Measurements from ENCODE around the gene MYO18B.

The MYO18B gene

DNA sequence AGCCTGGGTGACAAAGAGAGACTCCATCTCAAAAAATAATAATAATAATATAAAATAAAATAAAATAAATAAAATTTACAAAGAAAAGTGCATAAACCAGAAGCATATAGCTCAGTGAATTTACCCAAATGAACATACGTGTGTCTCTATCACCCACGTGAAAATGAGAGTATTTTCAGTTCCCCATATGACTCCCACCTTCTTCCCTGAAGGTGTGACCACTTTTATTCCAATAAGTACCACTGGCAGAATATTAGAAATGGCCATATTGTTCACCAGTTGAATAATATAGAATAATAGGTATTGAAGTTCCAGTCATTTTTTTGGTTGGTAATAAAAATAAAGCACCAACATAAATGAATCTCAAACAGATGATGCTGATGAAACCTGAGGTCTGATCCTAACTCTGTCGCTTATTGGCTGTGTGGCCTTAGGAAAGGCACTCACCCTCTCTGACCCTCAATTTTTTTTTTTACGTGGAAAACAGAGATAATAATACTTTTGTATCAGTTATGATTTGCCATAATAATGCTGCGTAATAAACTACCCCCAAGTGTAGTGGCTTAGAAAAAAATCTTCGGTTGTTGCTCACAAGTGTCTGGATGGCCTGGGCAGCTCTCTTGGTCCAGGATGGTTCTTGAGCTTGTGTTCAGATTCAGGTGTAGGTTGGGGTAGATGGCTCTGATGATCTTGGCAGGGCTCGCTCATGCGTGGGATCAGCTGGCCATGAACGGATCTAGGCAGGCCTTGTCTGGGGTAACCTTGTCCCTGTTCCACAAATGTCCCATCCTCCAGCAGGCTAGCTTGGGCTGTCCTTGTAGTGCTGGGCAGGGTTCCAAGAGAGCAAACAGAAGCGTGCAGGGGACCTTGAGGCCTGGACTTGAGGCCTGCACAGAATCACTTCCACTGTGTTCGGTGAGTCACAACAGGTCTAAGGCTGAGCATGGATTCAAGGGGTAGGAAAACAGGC, 88.1 kb downstream of the MYO18B start:
- DNase-seq: no peak

DNA sequence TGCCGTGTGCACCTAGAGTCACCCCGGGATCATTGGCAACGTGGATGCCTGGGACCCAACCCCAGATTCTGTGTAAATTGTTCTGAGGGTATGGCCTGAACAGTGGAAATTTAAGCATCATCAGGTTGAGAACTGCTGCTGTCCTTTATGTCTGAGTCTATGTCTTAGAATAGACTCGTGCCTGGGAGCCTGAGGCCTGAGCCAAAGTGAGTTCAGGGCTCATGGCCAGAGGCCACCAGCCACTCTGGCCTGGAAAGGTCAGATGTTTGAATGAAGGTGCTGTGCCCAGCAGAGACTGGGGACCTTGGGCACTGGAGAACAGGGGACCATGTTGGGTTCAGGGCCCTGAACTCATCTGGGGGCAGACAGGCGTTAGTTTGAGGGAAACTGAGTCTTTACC, 91.1 kb downstream of the MYO18B start:
- no peak for DNase-seq

DNA sequence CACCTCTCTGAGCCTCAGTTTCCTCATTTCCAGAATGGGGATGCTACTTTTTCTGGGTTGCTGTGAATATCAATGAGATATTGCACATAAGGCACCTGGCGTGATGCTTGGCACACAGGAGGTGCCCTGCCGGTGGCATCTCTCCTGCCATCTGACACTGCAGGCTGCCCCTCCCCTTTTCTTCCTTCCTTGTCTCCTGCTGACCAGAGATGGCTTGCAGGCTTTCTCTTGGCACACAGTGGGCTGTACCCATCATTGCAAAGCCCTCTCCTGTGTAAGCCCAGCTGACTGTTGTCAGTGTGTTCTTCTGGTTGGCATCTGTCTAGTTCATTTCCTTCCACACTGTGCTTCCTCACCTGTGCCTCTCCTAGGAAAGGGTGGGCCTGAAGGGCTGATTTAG, 91.7 kb downstream of the MYO18B start:
- DNase-seq: no peak

DNA sequence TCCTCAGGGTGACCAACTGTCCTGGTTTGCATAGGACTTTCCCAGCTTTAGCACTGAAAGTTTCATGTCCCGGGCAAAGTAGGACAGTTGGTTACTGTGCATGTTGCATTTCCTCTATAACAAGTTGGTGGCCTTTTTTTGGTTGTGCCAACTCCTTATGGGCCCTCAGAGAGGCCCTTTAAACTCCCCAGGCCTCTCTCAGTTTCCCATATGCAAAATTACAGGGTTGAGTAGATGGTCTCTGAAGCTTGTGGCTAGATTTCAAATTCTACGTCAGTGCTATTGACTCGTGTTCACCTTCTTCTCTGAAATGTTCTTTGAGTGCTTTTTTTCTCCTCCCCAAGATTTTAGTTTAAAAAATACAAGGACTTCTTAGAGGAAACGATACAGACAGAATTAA, 92.5 kb downstream of the MYO18B start:
- no peak for DNase-seq

DNA sequence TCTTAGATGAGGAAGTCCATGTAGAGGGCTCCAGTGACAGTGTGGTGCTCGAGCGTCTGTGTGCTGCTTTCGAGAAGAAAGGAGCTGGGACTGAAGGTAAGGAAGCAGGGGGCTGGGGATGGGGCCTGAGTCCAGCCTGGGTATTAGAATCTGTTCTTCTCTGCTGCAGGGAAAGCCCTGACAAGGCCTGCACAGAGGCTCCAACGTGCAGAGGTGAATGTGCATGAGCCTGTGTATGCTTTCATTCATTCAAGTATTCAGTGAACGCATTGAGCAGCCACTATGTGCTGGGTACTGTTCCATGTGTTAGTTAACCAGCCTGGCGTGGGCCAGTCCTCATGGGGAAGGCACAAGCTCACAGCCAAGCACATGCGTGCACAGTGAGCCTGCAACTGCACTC, 93.4 kb downstream of the MYO18B start:
- no peak for DNase-seq

DNA sequence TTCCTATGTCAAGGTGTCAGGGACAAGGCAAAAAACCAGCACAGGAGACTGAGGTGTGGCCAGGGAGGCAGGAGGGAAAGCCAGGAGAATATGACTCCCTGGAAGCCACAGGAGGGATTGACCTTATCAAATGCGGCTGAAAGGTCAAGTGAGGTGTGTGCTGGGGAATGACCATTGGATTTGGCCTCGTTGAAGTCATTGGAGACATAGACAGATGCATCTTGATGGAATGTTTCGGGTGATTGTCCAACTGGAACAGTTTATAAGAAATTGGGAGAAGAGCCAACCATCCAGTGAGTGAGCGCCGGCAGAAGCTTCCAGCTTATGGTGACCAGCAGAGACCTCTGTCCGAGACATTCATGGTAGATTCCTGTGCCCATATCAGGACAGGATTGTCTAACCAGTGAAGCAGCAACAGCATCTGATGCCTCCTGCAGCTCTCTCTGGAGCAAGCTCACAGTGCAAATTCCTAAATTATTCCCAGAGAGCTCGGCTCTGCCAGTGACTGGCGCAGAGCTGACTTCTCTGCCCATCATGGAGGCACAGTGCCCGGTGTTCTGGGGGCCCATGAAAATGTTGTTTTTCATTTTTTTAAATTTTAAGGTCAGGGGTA, 95.4 kb downstream of the MYO18B start:
- DNase-seq: no peak

DNA sequence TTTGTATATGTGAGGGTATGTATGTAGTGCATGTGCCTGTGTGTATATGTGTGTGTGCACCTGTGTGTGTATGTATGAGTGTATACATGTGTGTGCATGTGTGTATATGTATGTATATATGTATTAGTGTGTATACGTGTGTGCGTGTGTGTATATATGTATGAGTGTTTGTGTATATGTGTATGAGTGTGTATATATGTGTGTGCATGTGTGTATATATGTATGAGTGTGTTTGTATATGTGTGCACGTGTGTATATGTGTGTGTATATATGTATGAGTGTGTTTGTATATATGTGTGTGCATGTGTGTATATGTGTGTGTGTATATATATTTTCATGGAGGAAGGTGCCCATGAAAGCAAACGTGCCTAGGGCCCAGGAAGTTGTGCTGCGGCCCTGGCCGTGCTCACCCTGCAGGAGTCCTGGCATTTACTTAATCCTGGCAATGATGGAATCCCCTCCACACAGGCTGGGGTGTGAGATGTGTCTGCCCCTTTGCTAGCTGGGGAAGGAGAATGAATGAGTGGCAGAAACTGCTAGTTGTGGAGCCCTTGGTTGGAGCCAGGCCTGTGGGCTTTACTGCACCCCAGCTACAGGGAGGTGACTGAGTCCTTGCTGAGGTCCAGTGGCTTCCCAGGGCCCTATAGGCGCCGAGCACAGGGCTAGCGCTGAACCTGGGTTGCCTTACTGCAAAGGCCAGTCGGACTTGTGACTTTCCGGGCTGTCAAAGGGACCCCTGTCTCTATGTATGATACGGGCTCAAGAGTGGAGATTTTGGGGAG, 97.2 kb downstream of the MYO18B start:
- DNase-seq: no peak

DNA sequence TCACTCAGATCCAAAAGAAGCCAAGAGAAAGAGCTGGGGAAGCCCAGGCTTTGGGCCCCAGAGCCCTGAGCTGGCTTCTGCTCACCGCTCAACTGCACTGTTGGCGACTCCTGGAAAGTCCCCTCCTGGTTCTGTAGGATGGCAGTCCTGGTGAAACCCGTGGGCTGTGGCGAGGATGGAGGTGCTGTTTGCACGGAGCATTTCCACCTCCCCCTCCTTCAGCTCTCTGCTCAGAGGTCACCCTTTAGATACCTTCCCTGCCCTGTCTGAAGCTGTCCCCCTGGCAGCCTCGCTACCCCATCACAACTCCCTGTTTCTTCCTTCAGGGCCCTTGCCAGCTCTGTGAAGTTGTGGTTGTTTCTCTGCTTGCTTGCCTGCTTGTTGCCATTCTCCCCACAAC, 97.8 kb downstream of the MYO18B start:
- DNase-seq: no peak

DNA sequence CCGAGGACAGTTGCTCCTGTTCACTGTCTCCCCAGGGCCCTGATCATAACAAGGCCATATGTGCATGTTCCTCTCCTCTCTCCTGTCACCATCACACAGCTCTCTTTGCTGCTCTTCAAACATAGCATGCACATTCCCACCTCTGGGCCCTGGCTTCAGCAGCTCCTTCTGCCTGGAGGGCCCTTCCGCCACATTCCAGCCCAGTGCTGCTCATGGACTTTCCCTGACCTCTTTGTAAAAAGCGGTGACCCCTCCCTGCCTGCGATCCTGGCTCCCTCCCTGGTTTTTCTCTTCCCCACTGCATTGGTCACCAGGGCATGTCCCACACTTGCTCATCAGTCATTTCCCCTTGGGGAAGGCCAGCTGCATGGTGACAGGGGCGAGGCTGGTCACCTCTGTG, 98.2 kb downstream of the MYO18B start:
- no peak for DNase-seq

DNA sequence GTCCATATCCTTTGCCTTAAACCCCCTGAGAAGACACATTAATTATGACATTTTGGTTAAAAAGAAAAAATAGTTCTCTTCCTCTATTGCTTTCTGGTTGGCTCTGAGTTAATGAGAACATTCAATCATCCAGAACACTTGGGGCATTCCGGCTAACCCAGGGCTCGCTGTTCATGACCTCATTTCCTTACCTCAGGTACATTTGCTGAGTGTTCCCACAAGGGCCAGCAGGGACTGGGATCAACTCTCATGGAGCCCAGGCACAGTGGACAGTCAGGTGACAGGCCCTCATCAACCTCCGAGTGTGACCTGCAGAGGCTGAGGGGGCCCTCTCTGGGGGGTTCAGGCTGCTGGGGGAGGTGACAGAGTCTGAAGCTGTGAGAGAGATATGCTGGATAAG, 98.9 kb downstream of the MYO18B start:
- no peak for DNase-seq

DNA sequence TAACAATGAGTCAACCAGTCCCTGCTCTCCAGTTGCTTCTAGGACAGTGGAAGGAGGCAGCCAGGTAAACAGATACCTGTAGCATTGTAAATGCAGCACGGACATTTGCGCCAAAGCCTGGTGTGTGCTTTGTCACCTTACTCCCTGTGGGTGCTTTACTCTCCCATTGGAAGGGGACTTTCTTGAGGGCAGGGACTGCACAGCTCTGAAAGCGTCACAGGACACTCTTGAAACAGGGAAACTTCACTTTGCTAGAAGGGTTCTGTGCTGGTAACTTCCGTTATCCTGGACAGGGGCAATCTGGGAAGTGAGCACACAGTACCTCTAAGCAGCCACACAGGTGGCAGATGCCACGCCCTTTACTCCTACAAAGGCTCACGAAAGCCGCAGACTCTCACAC, 99.8 kb downstream of the MYO18B start:
- DNase-seq: no peak

DNA sequence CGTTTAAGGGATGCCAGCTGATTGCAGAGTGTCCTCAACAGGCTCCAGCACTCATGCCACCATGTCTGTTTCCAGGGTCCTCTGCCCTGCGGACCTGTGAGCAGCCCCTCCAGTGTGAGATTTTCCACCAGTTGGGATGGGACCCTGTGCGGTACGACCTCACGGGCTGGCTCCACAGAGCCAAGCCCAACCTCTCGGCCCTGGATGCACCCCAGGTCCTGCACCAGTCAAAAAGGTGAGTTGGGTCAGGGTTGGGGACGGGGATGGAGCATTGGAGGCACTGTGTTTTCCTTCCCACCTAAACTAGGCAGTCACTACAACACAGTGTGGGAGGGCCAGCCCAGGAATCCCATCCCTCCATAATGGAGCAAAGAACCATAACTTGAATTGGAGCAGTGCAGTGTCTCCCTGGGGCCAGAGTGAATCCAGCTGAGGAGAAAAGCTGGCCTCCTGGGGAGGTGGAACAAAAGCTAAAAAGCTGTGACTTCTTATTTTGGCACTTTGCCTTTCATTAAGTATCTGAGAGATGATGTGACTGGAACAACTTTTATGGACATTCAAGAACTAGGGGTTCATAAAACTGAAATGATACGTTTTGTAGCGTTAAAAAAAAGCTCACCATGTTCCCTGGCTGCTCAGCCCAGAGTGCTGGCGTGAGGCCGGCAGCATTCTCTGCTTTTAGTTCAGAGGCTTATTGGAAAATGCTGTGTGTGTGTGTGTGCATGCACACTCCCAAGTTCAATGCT, 101.8 kb downstream of the MYO18B start:
- no peak for DNase-seq

DNA sequence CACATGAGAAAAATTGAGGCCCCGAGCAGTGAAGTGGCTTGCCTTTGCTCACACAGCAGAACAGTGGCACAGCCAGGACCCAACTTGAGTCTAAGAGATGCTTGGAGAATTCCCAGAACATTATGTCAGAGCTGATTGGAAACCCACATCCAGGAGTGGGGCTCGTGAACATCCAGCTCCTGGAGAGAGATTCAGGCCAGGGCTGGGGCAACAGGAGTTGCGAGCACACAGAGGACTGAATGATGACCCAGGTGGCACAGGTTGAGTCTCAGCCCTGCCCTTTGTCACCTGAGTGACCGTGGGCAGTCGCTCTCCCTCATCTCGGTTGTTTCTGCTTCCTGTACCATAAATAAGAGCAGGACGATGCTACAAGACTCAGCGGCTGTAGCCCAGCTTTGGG, 102.6 kb downstream of the MYO18B start:
- no peak for DNase-seq

DNA sequence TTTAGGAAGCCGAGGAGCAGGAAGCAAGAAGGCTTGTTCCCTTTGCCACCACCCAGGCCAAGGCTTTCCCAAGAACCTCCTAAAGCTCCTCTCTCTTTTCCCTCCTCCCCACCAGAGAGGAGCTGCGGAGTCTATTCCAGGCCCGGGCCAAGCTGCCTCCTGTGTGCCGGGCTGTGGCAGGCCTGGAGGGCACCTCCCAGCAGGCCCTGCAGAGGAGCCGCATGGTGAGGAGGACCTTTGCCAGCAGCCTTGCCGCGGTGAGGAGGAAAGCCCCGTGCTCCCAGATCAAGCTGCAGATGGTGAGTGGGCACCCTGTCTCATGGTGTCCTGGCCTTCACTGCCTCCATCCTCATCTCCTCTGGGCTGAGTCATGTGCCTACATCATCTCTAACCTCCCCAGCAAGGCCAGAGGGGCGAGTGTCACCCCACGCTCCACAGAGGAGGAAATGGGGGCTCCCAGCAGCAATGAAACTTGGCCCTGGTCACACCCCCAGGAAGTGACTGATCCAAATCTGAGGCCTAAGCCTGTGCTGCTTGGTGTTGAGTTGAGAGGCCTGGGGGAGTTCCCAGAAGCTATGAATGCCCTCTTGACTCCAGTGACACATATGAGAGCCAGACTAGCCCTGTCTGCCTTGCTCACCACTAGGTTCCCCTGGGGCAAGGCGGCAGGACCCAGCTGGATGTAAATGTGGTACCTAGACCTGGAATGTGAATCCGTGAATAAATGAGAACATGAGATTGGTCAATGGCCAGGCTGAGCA, 104.2 kb downstream of the MYO18B start:
- DNase-seq: no peak

DNA sequence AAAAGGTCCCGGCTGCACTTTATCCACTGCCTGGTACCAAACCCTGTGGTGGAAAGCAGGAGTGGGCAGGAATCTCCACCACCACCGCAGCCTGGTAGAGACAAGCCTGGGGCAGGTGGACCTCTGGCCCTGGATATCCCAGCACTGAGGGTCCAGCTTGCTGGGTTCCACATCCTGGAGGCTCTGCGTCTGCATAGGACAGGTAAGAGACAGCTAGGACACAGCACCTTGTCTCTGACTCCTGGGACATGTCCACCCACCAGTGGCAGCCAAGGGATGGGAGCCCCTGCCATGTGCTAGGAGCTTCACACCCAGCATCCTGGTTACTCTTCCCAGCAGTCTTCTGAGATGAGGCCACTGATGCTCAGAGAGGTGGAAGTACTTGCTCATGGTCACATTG, 105.5 kb downstream of the MYO18B start:
- no peak for DNase-seq

DNA sequence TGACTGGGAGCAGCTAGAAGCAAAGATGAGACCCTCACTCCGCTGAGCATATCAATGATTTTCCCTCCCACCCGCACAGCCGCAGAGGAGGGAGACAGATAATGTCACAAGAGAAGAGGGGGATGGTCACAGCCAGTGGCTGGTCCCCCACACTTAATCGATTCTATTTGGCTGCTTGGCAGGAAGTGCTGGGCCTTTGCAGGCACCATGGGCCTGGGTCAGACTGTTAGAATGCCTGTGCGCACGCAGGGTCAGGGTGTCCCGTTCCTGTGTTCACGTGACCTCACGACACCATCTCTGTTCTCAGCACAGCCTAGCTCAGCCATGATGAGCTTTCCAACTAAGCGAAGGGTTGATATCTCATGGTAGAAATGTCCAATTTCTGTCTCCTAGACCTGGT, 107.0 kb downstream of the MYO18B start:
- DNase-seq: no peak

DNA sequence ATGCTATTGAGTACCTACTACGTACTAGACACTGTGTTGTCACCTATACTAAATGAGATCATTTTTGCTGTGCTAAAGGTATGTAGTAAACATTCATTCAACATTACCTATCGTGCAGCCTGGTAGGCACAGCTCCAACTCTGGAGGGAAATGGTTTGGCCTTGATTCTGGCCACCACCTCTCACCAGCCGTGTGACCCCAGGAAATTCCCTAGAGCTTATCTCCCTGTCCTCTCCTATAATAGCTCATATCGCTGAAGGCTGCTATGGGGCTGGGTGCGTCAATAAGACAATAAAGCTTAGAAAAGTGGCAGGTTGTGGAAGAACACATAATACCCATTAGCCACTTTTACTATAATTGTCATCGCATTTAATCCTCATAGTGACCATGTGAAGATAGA, 107.5 kb downstream of the MYO18B start:
- no peak for DNase-seq

DNA sequence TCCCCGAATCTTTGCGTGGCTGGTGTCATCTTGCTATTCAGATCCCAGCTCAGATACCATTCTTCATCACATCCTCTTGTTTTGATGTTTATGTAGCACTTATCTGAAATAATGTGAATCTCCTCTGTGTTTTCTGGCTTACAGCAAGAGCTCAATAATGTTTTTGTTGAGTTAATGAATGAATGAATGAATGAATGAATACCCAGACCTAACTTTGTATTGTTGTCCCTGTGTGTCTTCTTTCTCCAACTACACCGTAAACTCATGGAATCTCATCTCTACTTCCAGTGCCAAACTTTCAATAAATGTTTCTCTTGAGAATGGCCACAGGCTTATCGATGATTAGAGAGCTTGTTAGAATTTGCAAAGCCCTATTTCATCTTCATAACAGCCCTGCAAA, 110.2 kb downstream of the MYO18B start:
- DNase-seq: no peak

DNA sequence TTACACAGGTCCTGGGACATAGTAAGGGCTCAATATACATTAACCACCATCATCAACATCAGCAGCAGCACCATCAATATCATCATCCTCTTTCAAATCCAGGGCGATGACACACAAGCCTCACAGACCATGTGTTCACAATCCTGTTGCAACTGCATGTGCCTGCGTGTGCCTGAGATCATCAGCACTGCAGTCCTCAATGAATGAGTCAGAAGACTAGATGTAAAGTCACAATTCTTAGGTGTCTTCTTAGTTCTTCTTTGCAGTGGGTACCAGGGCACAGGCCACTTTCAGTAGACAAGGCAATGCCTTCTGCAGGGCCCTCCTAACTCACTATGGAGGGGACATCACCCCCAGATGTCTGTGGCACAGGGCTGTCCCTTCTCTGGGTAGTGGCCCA, 111.1 kb downstream of the MYO18B start:
- DNase-seq: no peak

DNA sequence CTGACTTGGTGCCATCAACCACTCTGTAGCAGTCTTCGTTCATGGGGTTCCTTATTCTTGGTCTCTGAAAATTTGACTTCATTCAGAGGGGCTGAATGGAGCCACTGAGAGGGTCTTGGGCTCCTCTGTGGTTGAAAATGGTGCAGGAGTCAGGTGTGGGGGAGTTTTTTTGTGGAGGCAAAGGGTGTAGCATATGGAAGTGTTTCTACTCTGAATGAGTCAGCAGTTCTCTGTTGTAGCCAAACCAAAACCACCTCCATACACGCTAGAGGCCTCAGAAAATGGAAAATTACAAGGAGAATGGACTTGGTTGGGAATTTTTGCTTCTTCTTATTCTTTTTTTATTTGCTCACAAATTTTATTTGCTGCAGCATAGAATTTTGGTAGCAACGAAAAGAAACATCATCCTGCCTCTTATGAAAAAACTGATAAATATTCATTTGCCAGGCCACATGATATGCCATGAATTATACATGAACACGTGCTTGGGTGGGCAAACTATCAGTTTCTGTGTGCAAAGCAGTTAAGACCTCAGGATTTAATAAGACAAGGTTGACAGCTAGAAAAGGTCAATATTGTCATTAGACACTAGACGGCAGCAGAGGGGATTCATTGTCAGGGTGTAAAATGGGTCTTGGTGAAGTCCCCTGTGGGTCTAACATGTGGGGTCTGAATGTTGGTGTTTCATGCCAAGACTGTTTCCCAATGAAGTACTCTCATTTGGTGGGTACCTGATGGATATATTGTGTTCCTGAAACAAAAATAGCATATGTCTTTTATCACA, 111.7 kb downstream of the MYO18B start:
- no peak for DNase-seq

DNA sequence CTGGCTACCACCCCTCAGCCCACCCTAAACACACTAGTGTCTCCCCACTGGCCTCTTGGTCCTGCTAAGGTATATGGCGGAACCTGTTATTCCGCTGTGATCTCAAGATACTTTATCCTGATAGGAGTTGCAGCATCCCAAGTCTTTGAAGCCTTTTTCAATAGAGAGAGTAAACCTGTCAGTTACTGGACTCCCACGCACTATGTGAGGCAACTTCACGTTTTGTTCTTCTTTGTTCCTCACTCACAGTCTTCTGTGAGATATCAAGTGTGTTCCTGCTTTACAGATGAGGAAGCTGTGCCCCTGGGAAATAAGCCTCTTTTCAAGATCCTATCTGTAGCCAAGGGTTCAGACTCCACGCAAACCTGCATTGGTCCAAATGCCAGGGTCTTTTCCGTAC, 127.8 kb downstream of the MYO18B start:
- DNase-seq: no peak

Data from bone marrow (tissue), 2 donors.